Measurements from ENCODE around the gene AFF3. TPM values are rescaled to one million over a fixed set of nuclear protein-coding genes. Genes with fewer than 3 reads are reported as not detected.

Gene AFF3
- polyA plus RNA-seq, 1 donor (not counting 4 experiments of a cell fraction or from before 2014, with no cell fraction given), result not detected

GRCh38 chr2:99953750-99954149, 188.6 kb downstream of the AFF3 start:
- H3K9ac ChIP-seq (ENCODE audit: control insufficient read depth, extremely low read depth, insufficient read depth, low read length), result no peak overlapping the region
- H3K4me3 ChIP-seq (ENCODE audit: control insufficient read depth in 2 of 3, extremely low read depth in 1 of 3, insufficient read depth in 2 of 3, low read depth in 1 of 3, low read length in 3 of 3), result no peak overlapping the region
- dilution Hi-C loops (cut with MboI; ENCODE audit: extremely low pct_ligation_motif_present, low sequenced_read_pairs), result no loop called here
- no peak for TF ChIP-seq EZH2 (IDR thresholded peaks at IDR 0.05; ENCODE audit: low read length)
- TF ChIP-seq, protein P1, sequence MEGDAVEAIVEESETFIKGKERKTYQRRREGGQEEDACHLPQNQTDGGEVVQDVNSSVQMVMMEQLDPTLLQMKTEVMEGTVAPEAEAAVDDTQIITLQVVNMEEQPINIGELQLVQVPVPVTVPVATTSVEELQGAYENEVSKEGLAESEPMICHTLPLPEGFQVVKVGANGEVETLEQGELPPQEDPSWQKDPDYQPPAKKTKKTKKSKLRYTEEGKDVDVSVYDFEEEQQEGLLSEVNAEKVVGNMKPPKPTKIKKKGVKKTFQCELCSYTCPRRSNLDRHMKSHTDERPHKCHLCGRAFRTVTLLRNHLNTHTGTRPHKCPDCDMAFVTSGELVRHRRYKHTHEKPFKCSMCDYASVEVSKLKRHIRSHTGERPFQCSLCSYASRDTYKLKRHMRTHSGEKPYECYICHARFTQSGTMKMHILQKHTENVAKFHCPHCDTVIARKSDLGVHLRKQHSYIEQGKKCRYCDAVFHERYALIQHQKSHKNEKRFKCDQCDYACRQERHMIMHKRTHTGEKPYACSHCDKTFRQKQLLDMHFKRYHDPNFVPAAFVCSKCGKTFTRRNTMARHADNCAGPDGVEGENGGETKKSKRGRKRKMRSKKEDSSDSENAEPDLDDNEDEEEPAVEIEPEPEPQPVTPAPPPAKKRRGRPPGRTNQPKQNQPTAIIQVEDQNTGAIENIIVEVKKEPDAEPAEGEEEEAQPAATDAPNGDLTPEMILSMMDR (optimal IDR thresholded peaks at IDR 0.05 in 1 of 3, IDR thresholded peaks at IDR 0.05 in 1 of 3, conservative IDR thresholded peaks at IDR 0.05 in 1 of 3; ENCODE audit: extremely low read depth in 1 of 3, insufficient read depth in 2 of 3, low read length in 3 of 3), result no peak
- no peaks in the 10 kb centered on the region for H3K9me3 ChIP-seq (ENCODE audit: control insufficient read depth, low read depth, low read length)
- no peaks in the 10 kb centered on the region for H3K27me3 ChIP-seq (ENCODE audit: control insufficient read depth, extremely low read depth, insufficient read depth, low read length)
- no peaks in the 10 kb centered on the region for H3K79me2 ChIP-seq (ENCODE audit: control insufficient read depth, insufficient read depth, low read length)
- no peak overlapping the region for H3K4me2 ChIP-seq (ENCODE audit: control insufficient read depth, extremely low read depth, insufficient read depth, low read depth, low read length)
- no peaks in the 10 kb centered on the region for H4K20me1 ChIP-seq (ENCODE audit: control insufficient read depth, extremely low read depth, insufficient read depth, low read length)
- FAIRE-seq (no peak), DNase-seq (ENCODE audit: low read depth, low spot score) (no peak)
- no peak overlapping the region for H3K27ac ChIP-seq (ENCODE audit: control insufficient read depth, insufficient read depth, low read length)
- no peaks in the 10 kb centered on the region for H3K36me3 ChIP-seq (ENCODE audit: control insufficient read depth in 2 of 2, extremely low read depth in 1 of 2, insufficient read depth in 2 of 2, low read length in 2 of 2)
- no peaks in the 10 kb centered on the region for H3K4me1 ChIP-seq (ENCODE audit: control insufficient read depth, extremely low read depth, insufficient read depth, low read length)
- no peak overlapping the region for H2AFZ ChIP-seq (ENCODE audit: control insufficient read depth, low read length)
- no peaks in the 10 kb centered on the region for H3K9me1 ChIP-seq (ENCODE audit: control insufficient read depth, extremely low read depth, insufficient read depth, low read length)

DNA sequence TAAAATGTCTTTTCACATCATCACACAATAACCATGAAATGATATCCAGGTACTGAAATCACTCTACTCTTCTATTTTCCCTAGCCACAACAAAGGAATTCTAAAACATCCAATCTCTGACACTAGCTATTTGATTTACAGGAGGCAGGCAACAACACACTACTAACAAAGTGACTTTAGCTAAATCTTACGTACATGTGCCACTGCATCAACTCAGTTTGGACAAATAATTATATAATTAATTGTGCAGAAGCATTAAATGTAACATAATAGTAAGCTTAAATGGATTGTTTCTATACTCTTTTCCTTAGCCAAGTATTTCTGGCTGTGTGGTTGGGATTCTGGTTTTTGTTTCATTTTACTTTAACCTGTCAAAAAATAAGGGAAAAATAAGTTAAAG, 192.4 kb downstream of the AFF3 start:
- no peaks in the 10 kb centered on the region for H3K27me3 ChIP-seq (ENCODE audit: control insufficient read depth, extremely low read depth, insufficient read depth, low read length)

More for the DNA sequence above, 192.4 kb downstream of the AFF3 start:
- dilution Hi-C loops (cut with MboI; ENCODE audit: extremely low pct_ligation_motif_present, low sequenced_read_pairs), result no loop called here
- no peak for FAIRE-seq
- no peak overlapping the region for H3K4me2 ChIP-seq (ENCODE audit: control insufficient read depth, extremely low read depth, insufficient read depth, low read depth, low read length)
- no peak overlapping the region for H3K4me3 ChIP-seq (ENCODE audit: control insufficient read depth in 2 of 3, extremely low read depth in 1 of 3, insufficient read depth in 2 of 3, low read depth in 1 of 3, low read length in 3 of 3)
- TF ChIP-seq, protein P1 (optimal IDR thresholded peaks at IDR 0.05 in 1 of 3, IDR thresholded peaks at IDR 0.05 in 1 of 3, conservative IDR thresholded peaks at IDR 0.05 in 1 of 3; ENCODE audit: extremely low read depth in 1 of 3, insufficient read depth in 2 of 3, low read length in 3 of 3), result no peak
- TF ChIP-seq EZH2 (IDR thresholded peaks at IDR 0.05; ENCODE audit: low read length), result no peak
- no peaks in the 10 kb centered on the region for H3K36me3 ChIP-seq (ENCODE audit: control insufficient read depth in 2 of 2, extremely low read depth in 1 of 2, insufficient read depth in 2 of 2, low read length in 2 of 2)
- H4K20me1 ChIP-seq (ENCODE audit: control insufficient read depth, extremely low read depth, insufficient read depth, low read length), result no peaks in the 10 kb centered on the region
- no peaks in the 10 kb centered on the region for H3K79me2 ChIP-seq (ENCODE audit: control insufficient read depth, insufficient read depth, low read length)
- no peak overlapping the region for H3K9ac ChIP-seq (ENCODE audit: control insufficient read depth, extremely low read depth, insufficient read depth, low read length)
- H3K9me3 ChIP-seq (ENCODE audit: control insufficient read depth, low read depth, low read length), result no peaks in the 10 kb centered on the region
- H3K27ac ChIP-seq (ENCODE audit: control insufficient read depth, insufficient read depth, low read length), result no peak overlapping the region
- H3K9me1 ChIP-seq (ENCODE audit: control insufficient read depth, extremely low read depth, insufficient read depth, low read length), result no peaks in the 10 kb centered on the region
- no peak overlapping the region for H2AFZ ChIP-seq (ENCODE audit: control insufficient read depth, low read length)
- no peaks in the 10 kb centered on the region for H3K4me1 ChIP-seq (ENCODE audit: control insufficient read depth, extremely low read depth, insufficient read depth, low read length)
- DNase-seq (ENCODE audit: low read depth, low spot score), result no peak

Measured in keratinocyte (primary cell).